H9 (cell line): ENCODE data around the gene RASIP1. TPM values are rescaled to one million over a fixed set of nuclear protein-coding genes. Genes with fewer than 3 reads are reported as not detected.

Experiments
- DNase-seq: peaks from one replicate; pipeline ENCODE4 v3.0.0-alpha.2; 2017
- H2AFZ ChIP-seq: one replicate; pipeline ENCODE4 v1.6.1; 2013; ENCODE audit warnings: mild to moderate bottlenecking, low read length, control low read depth, moderate library complexity
- H2AK5ac ChIP-seq: 2 replicates; pipeline ENCODE4 v1.6.1; 2013; ENCODE audit warnings: low read length, control low read depth, mixed read lengths; ENCODE audit not compliant: insufficient read length
- H2BK120ac ChIP-seq: one replicate; pipeline ENCODE4 v1.6.1; 2013; ENCODE audit warnings: low read depth, mild to moderate bottlenecking, low read length, control low read depth, inconsistent platforms; ENCODE audit not compliant: poor library complexity, severe bottlenecking
- H2BK12ac ChIP-seq: 2 replicates; pipeline ENCODE4 v1.6.1; 2013; ENCODE audit warnings: low read length, control low read depth, mixed read lengths, low read depth; ENCODE audit not compliant: insufficient read length
- H2BK15ac ChIP-seq: 2 replicates; pipeline ENCODE4 v1.6.1; 2013; ENCODE audit warnings: low read depth, low read length, control low read depth
- H2BK20ac ChIP-seq: one replicate; pipeline ENCODE4 v1.6.1; 2013; ENCODE audit warnings: low read depth, mild to moderate bottlenecking, low read length, control low read depth, inconsistent platforms; ENCODE audit not compliant: poor library complexity, severe bottlenecking
- H2BK5ac ChIP-seq: 2 replicates; pipeline ENCODE4 v1.6.1; 2013; ENCODE audit warnings: low read length, control low read depth, mixed read lengths; ENCODE audit not compliant: insufficient read length
- H3K14ac ChIP-seq: 2 replicates; pipeline ENCODE4 v1.6.1; 2013; ENCODE audit warnings: low read length, control low read depth; ENCODE audit not compliant: insufficient read depth
- H3K18ac ChIP-seq: 2 replicates; pipeline ENCODE4 v1.6.1; 2013; ENCODE audit warnings: low read depth, mild to moderate bottlenecking, mixed read lengths, low read length, control low read depth; ENCODE audit not compliant: insufficient read length
- H3K23ac ChIP-seq: 2 replicates; pipeline ENCODE4 v1.6.1; 2013; ENCODE audit warnings: low read length, control low read depth, mixed read lengths, low read depth; ENCODE audit not compliant: insufficient read length
- H3K23me2 ChIP-seq: 2 replicates; pipeline ENCODE4 v1.6.1; 2013; ENCODE audit warnings: low read depth, mild to moderate bottlenecking, mixed read lengths, low read length, control low read depth; ENCODE audit not compliant: insufficient read length, poor library complexity, severe bottlenecking
- H3K27ac ChIP-seq: 2 replicates; pipeline ENCODE4 v1.5.1; 2013; ENCODE audit warnings: low read length, control low read depth, mixed read lengths, low read depth; ENCODE audit not compliant: insufficient read length
- H3K27me3 ChIP-seq: 2 replicates; pipeline ENCODE4 v1.6.1; 2013; ENCODE audit warnings: low read length, control low read depth, inconsistent platforms; ENCODE audit not compliant: insufficient read depth
- H3K4ac ChIP-seq: 2 replicates; pipeline ENCODE4 v1.6.1; 2013; ENCODE audit warnings: low read depth, mild to moderate bottlenecking, control low read depth, inconsistent platforms, low read length, moderate library complexity
- H3K4me1 ChIP-seq: 2 replicates; pipeline ENCODE4 v1.6.1; 2013; ENCODE audit warnings: low read length, control low read depth, inconsistent platforms; ENCODE audit not compliant: insufficient read depth
- H3K4me2 ChIP-seq: 2 replicates; pipeline ENCODE4 v1.6.1; 2013; ENCODE audit warnings: low read length, control low read depth, mixed read lengths; ENCODE audit not compliant: insufficient read length, insufficient read depth
- H3K56ac ChIP-seq: 2 replicates; pipeline ENCODE4 v1.6.1; 2013; ENCODE audit warnings: low read depth, mild to moderate bottlenecking, mixed read lengths, low read length, control low read depth; ENCODE audit not compliant: insufficient read length
- H3K79me1 ChIP-seq: 2 replicates; pipeline ENCODE4 v1.6.1; 2013; ENCODE audit warnings: low read depth, mild to moderate bottlenecking, moderate library complexity, low read length, control low read depth, inconsistent platforms; ENCODE audit not compliant: insufficient read depth, poor library complexity, severe bottlenecking
- H3K79me2 ChIP-seq: 2 replicates; pipeline ENCODE4 v1.6.1; 2013; ENCODE audit warnings: low read length, control low read depth, inconsistent platforms; ENCODE audit not compliant: insufficient read depth
- H3K9ac ChIP-seq: 2 replicates; pipeline ENCODE4 v1.6.1; 2013; ENCODE audit warnings: low read length, control low read depth, mixed read lengths; ENCODE audit not compliant: insufficient read length; ENCODE audit errors: extremely low read depth
- H3K9me3 ChIP-seq: one replicate; pipeline ENCODE4 v1.6.1; 2013; ENCODE audit warnings: low read depth, low read length, inconsistent platforms; ENCODE audit not compliant: control insufficient read depth
- H3T11ph ChIP-seq: one replicate; pipeline ENCODE4 v1.6.1; 2013; ENCODE audit warnings: mild to moderate bottlenecking, low read length, control low read depth, inconsistent platforms
- H4K20me1 ChIP-seq: one replicate; pipeline ENCODE4 v1.6.1; 2013; ENCODE audit not compliant: control insufficient read depth, insufficient read length, insufficient read depth
- H4K5ac ChIP-seq: 2 replicates; pipeline ENCODE4 v1.6.1; 2013; ENCODE audit warnings: low read depth, mild to moderate bottlenecking, mixed read lengths, low read length, control low read depth; ENCODE audit not compliant: insufficient read length
- H4K8ac ChIP-seq: replicated peaks from 2 replicates; pipeline ENCODE4 v1.6.1; 2013; ENCODE audit warnings: low read length, control low read depth, mixed read lengths, low read depth; ENCODE audit not compliant: insufficient read length
- H4K91ac ChIP-seq: 2 replicates; pipeline ENCODE4 v1.6.1; 2013; ENCODE audit warnings: low read depth, mild to moderate bottlenecking, moderate library complexity, mixed read lengths, low read length, control low read depth; ENCODE audit not compliant: insufficient read length
- H3K27ac Mint-ChIP-seq, 3 experiments: 2 replicates in 2 of 3; 3 replicates in 1 of 3; pipeline ENCODE4 v1.8.0; 2020 to 2021; ENCODE audit warnings: mixed read lengths in 3 of 3, mild to moderate bottlenecking in 1 of 3, moderate library complexity in 1 of 3
- H3K27me3 Mint-ChIP-seq: 2 replicates; pipeline ENCODE4 v1.8.0; 2021; ENCODE audit warnings: low read depth, mild to moderate bottlenecking, moderate library complexity, mixed read lengths
- H3K36me3 Mint-ChIP-seq, 3 experiments: 2 replicates in 2 of 3; 3 replicates in 1 of 3; pipeline ENCODE4 v1.8.0; 2020 to 2021; ENCODE audit warnings: low read depth in 3 of 3, mixed read lengths in 3 of 3; ENCODE audit not compliant: insufficient read depth in 1 of 3
- H3K4me1 Mint-ChIP-seq, 2 experiments: 2 replicates each; pipeline ENCODE4 v1.8.0; 2020; ENCODE audit warnings: mixed read lengths in 2 of 2
- H3K4me3 Mint-ChIP-seq, 2 experiments: 2 replicates in 1 of 2; 3 replicates in 1 of 2; pipeline ENCODE4 v1.8.0; 2020 to 2021; ENCODE audit warnings: mild to moderate bottlenecking in 2 of 2, mixed read lengths in 2 of 2, moderate library complexity in 1 of 2
- H3K9me3 Mint-ChIP-seq, 2 experiments: 2 replicates in 1 of 2; 3 replicates in 1 of 2; pipeline ENCODE4 v1.8.0; 2020; ENCODE audit warnings: mild to moderate bottlenecking in 2 of 2, mixed read lengths in 2 of 2, moderate library complexity in 1 of 2
- CTCF ChIP-seq: fragments of 200-600 bp; sonication (generic); conservative IDR thresholded peaks from 3 replicates; pipeline ENCODE4 v1.8.0; 2021; ENCODE audit warnings: antibody characterized with exemption, mild to moderate bottlenecking
- WGBS: extraction: QIAGEN DNeasy Blood & Tissue Kit; methylation state at CpG from one replicate; pipeline ENCODE4 v1.1.7; 2013; ENCODE audit warnings: missing lambda C conversion rate, low lambda C conversion rate, mixed read lengths; ENCODE audit not compliant: insufficient read length; ENCODE audit errors: extremely low coverage; 5-methylcytosine and 5-hydroxymethylcytosine counted together
- total RNA-seq: library from RNA; stranded (reverse); gene quantifications from 2 replicates; pipeline ENCODE4 v1.2.1, GENCODE V29; 2021

The RASIP1 gene
- total RNA-seq, 1 experiment from 2014 or later = 2.4 TPM

- no peaks in the 10 kb centered on the region for H3K23me2 ChIP-seq
- DNase-seq = peak; percentile 58
- no peak overlapping the region for H2BK120ac ChIP-seq
- H3K18ac ChIP-seq = no peak overlapping the region
- H2BK20ac ChIP-seq = no peak overlapping the region
- no peak overlapping the region for H3K27ac ChIP-seq
- H3K4ac ChIP-seq = no peak overlapping the region
- no peak overlapping the region for H4K8ac ChIP-seq
- H3K4me2 ChIP-seq = no peak overlapping the region
- H4K20me1 ChIP-seq = no peaks in the 10 kb centered on the region
- H4K5ac ChIP-seq = no peak overlapping the region
- TF ChIP-seq CTCF = no peak
- H3K23ac ChIP-seq = no peak overlapping the region
- no peaks in the 10 kb centered on the region for H3K79me2 ChIP-seq
- H2BK5ac ChIP-seq = no peak overlapping the region
- WGBS = no CpG with 5 or more reads among the region's 11 CpGs
- H3K4me1 ChIP-seq = no peaks in the 10 kb centered on the region
- no peak overlapping the region for H3K9ac ChIP-seq
- no peak overlapping the region for H2BK15ac ChIP-seq
- H2AFZ ChIP-seq = no peak overlapping the region
- H3T11ph ChIP-seq = no peak overlapping the region
- H3K27me3 ChIP-seq = no peaks in the 10 kb centered on the region
- peaks cover 0 to 4% (median 4%) of the 10 kb centered on the region in 3 experiments; a peak in 3 of 7 replicates for H3K36me3 Mint-ChIP-seq
- peak overlapping the region in 2 of 3 experiments; percentile 38 to 78; a peak in 4 of 7 replicates for H3K27ac Mint-ChIP-seq
- H3K79me1 ChIP-seq = no peaks in the 10 kb centered on the region
- no peak overlapping the region for H2BK12ac ChIP-seq
- H3K27me3 Mint-ChIP-seq = no peaks in the 10 kb centered on the region; the same call in 1 of the 2 replicates
- no peaks in the 10 kb centered on the region for H3K9me3 ChIP-seq
- H2AK5ac ChIP-seq = no peak overlapping the region
- H3K4me1 Mint-ChIP-seq = peaks cover 7 to 14% of the 10 kb centered on the region in 2 experiments
- H3K56ac ChIP-seq = no peak overlapping the region
- H3K9me3 Mint-ChIP-seq = no peaks in the 10 kb centered on the region
- H4K91ac ChIP-seq = no peak overlapping the region
- H3K14ac ChIP-seq = no peak overlapping the region
- peak overlapping the region in 1 of 2 experiments; percentile 33; a peak in 1 of 5 replicates for H3K4me3 Mint-ChIP-seq
These were observed 15.3 kb downstream of the RASIP1 start for GRCh38 chr19:48724796-48725753.
